Ishikawa (cell line): ENCODE measurements around the gene EGFR.

ENCODE experiments used
- CEBPB ChIP-seq: IDR thresholded peaks from 2 replicates; pipeline ENCODE4 v1.6.1; 2012
- CREB1 ChIP-seq: IDR thresholded peaks from 2 replicates; pipeline ENCODE4 v1.6.1; 2012; ENCODE audit warnings: low read depth
- EGR1 ChIP-seq: IDR thresholded peaks from 2 replicates; pipeline ENCODE4 v1.6.1; 2012
- EP300 ChIP-seq: IDR thresholded peaks from 2 replicates; pipeline ENCODE4 v1.6.1; 2012; ENCODE audit warnings: borderline replicate concordance
- FOXM1 ChIP-seq: IDR thresholded peaks from 2 replicates; pipeline ENCODE4 v1.6.1; 2012; ENCODE audit warnings: low read depth, borderline replicate concordance
- MAX ChIP-seq: IDR thresholded peaks from 2 replicates; pipeline ENCODE4 v1.6.1; 2012
- NFIC ChIP-seq: IDR thresholded peaks from 2 replicates; pipeline ENCODE4 v1.6.1; 2012
- RAD21 ChIP-seq: IDR thresholded peaks from 2 replicates; pipeline ENCODE4 v1.6.1; 2012; ENCODE audit warnings: low read depth
- REST ChIP-seq: IDR thresholded peaks from 2 replicates; pipeline ENCODE4 v1.6.1; 2012; ENCODE audit warnings: low read depth, mild to moderate bottlenecking
- TAF1 ChIP-seq: IDR thresholded peaks from 2 replicates; pipeline ENCODE4 v1.6.1; 2012; ENCODE audit warnings: low read depth, mild to moderate bottlenecking
- TCF12 ChIP-seq: IDR thresholded peaks from 2 replicates; pipeline ENCODE4 v1.6.1; 2012; ENCODE audit warnings: low read depth
- TEAD4 ChIP-seq: IDR thresholded peaks from 2 replicates; pipeline ENCODE4 v1.6.1; 2012
- USF1 ChIP-seq: IDR thresholded peaks from 2 replicates; pipeline ENCODE4 v1.6.1; 2012
- YY1 ChIP-seq: IDR thresholded peaks from 2 replicates; pipeline ENCODE4 v1.6.1; 2012; ENCODE audit warnings: low read depth
- ZBTB7A ChIP-seq: IDR thresholded peaks from 2 replicates; pipeline ENCODE4 v1.6.1; 2012; ENCODE audit warnings: low read depth

The EGFR gene

GRCh38 chr7:55023841-55024505 lies 5.2 kb downstream of the EGFR start:
- TF ChIP-seq YY1 = no peak
- no peak for TF ChIP-seq ZBTB7A
- no peak for TF ChIP-seq MAX
- no peak for TF ChIP-seq USF1
- TF ChIP-seq REST = no peak
- TF ChIP-seq TCF12 = no peak
- no peak for TF ChIP-seq RAD21
- TF ChIP-seq TEAD4 = no peak
- TF ChIP-seq TAF1 = no peak
- TF ChIP-seq FOXM1 = no peak
- no peak for TF ChIP-seq EP300
- TF ChIP-seq EGR1 = no peak
- TF ChIP-seq CREB1 = no peak
- no peak for TF ChIP-seq CEBPB
- TF ChIP-seq NFIC = no peak

- no peak for TF ChIP-seq MAX
- TF ChIP-seq REST = no peak
- TF ChIP-seq FOXM1 = no peak
- TF ChIP-seq TCF12 = no peak
- TF ChIP-seq TEAD4 = no peak
- no peak for TF ChIP-seq YY1
- no peak for TF ChIP-seq RAD21
- no peak for TF ChIP-seq EP300
- no peak for TF ChIP-seq CREB1
- TF ChIP-seq CEBPB = no peak
- no peak for TF ChIP-seq USF1
- TF ChIP-seq ZBTB7A = no peak
- no peak for TF ChIP-seq TAF1
- no peak for TF ChIP-seq EGR1
- no peak for TF ChIP-seq NFIC
Observed at GRCh38 chr7:55024776-55025175, 6.0 kb downstream of the EGFR start.

GRCh38 chr7:55026086-55026790 lies 7.4 kb downstream of the EGFR start:
- TF ChIP-seq NFIC = no peak

- TF ChIP-seq NFIC = no peak
Observed at GRCh38 chr7:55026867-55027490, 8.2 kb downstream of the EGFR start.

- no peak for TF ChIP-seq NFIC
- no peak for TF ChIP-seq EP300
Observed at GRCh38 chr7:55028011-55028410, 9.2 kb downstream of the EGFR start.

- TF ChIP-seq NFIC = no peak
- TF ChIP-seq USF1 = no peak
- no peak for TF ChIP-seq TEAD4
- TF ChIP-seq ZBTB7A = no peak
- TF ChIP-seq TAF1 = no peak
- no peak for TF ChIP-seq EP300
- no peak for TF ChIP-seq REST
- TF ChIP-seq MAX = no peak
- TF ChIP-seq TCF12 = no peak
- no peak for TF ChIP-seq FOXM1
- TF ChIP-seq EGR1 = no peak
- no peak for TF ChIP-seq RAD21
- no peak for TF ChIP-seq YY1
- no peak for TF ChIP-seq CEBPB
Observed at GRCh38 chr7:55030314-55030713, 11.5 kb downstream of the EGFR start.
